Activated B cell treated with CpG ODN at 0.5 μM for 24 hours (primary cell): ENCODE results near the gene FFAR4. TPM values are rescaled to one million over a fixed set of nuclear protein-coding genes. Genes with fewer than 3 reads are reported as not detected.

Experiments
- ATAC-seq: fragments of 200-7000 bp; cut with Tn5 transposase; one replicate; pipeline ENCODE4 v1.10.0; 2021; ENCODE audit warnings: low read depth, mild to moderate bottlenecking, moderate library complexity
- CTCF ChIA-PET: fragments of 350-600 bp; sonication (Branson Sonifier 250); formaldehyde crosslinking; loops from one replicate; lab custom pipeline; 2021; ENCODE audit warnings: antibody characterized with exemption; lab: Charles Lee
- POLR2A ChIA-PET: fragments of 350-600 bp; sonication (Branson Sonifier 250); formaldehyde crosslinking; loops from one replicate; lab custom pipeline; 2021; ENCODE audit warnings: antibody characterized with exemption; lab: Charles Lee
- DNase-seq: peaks from one replicate; pipeline ENCODE4 v3.0.0; 2022
- H3K27ac Mint-ChIP-seq: one replicate; pipeline ENCODE4 v1.8.0; 2020; ENCODE audit warnings: mixed read lengths
- H3K27me3 Mint-ChIP-seq: one replicate; pipeline ENCODE4 v1.8.0; 2021; ENCODE audit warnings: mixed read lengths
- H3K36me3 Mint-ChIP-seq: one replicate; pipeline ENCODE4 v1.8.0; 2021; ENCODE audit warnings: low read depth, mixed read lengths
- H3K4me1 Mint-ChIP-seq: one replicate; pipeline ENCODE4 v1.8.0; 2021; ENCODE audit warnings: mixed read lengths
- H3K4me3 Mint-ChIP-seq: one replicate; pipeline ENCODE4 v1.8.0; 2020; ENCODE audit warnings: mild to moderate bottlenecking, mixed read lengths
- H3K9me3 Mint-ChIP-seq: one replicate; pipeline ENCODE4 v1.8.0; 2020; ENCODE audit warnings: mixed read lengths
- intact Hi-C: fragments of 100-400 bp; cut with micrococcal nuclease; formaldehyde crosslinking; loops from one replicate; pipeline ENCODE4 v1.15.1; 2024
- total RNA-seq: library from RNA; stranded (reverse); gene quantifications from 2 replicates; pipeline ENCODE4 v1.2.3, GENCODE V29; 2022
- TF ChIP-seq, protein P1 (sequence below): fragments of 200-600 bp; IDR thresholded peaks from one replicate; pipeline ENCODE4 v1.8.0; 2022; ENCODE audit warnings: antibody characterized with exemption, mild to moderate bottlenecking

The FFAR4 gene
- total RNA-seq, 1 donor from 2014 or later, result not detected

DNA sequence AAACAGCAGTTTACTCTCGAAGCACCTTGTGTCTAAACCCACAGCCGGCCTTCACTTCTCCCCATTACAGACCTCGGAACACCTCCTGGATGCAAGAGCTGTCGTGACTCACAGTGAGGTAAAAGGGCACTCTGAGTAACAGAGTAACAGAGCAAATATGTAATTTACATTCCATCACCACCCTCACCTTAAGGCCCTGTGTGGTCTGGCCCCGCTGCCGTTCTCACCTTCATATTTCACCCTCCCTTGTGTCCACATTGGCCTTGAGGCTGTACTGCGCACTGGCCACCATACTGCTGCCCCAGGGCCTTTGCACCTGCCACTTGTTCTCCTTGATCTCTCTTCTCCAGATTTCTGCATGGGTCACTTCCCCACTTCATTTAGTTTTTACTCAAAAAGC is 12.6 kb downstream of the FFAR4 start:
- DNase-seq (no peak), ATAC-seq (no peak)
- intact Hi-C loops, result no loop called here
- Mint-ChIP-seq H3K27ac (no peak overlapping the region), H3K36me3 (no peaks in the 10 kb centered on the region), H3K4me1 (no peaks in the 10 kb centered on the region), H3K27me3 (peaks cover 10% of the 10 kb centered on the region), H3K9me3 (peaks cover 12% of the 10 kb centered on the region), H3K4me3 (no peak overlapping the region)
- ChIA-PET POLR2A (no interaction called here), CTCF (no interaction called here)
- TF ChIP-seq, protein P1, sequence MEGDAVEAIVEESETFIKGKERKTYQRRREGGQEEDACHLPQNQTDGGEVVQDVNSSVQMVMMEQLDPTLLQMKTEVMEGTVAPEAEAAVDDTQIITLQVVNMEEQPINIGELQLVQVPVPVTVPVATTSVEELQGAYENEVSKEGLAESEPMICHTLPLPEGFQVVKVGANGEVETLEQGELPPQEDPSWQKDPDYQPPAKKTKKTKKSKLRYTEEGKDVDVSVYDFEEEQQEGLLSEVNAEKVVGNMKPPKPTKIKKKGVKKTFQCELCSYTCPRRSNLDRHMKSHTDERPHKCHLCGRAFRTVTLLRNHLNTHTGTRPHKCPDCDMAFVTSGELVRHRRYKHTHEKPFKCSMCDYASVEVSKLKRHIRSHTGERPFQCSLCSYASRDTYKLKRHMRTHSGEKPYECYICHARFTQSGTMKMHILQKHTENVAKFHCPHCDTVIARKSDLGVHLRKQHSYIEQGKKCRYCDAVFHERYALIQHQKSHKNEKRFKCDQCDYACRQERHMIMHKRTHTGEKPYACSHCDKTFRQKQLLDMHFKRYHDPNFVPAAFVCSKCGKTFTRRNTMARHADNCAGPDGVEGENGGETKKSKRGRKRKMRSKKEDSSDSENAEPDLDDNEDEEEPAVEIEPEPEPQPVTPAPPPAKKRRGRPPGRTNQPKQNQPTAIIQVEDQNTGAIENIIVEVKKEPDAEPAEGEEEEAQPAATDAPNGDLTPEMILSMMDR, result no peak

DNA sequence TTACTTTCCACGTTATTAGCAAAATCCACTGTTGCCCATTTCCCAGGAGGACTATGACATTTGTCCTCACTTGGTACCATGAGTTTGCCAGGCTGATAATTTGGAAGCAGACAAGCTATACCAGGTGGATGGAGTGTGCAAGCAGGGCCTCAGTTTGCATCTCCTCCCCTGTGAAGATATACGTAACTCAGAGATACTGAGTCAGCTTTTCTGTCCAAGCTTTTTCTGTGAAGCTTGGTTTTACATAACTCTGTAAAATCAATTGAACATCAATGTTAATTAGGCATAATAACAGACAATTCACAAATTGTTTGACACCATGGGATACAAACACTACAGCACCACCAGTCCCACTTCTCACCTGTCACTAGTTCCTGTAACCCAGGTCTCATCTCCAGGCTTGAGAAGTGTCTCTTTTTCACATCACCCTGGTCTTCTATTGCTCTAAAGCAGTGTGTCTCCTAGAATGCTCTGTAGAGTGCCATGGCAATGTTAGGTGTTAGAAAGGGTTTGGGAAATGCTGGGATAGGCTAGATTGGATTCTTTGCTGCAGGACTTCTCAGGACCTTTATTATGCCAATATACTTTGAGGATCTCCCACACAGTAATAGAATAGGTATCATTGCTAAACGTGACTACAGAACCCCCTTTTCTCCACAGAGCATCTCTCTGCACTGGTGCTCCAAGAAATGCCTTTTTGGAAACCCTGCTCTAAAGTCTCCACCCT is 13.7 kb downstream of the FFAR4 start:
- Mint-ChIP-seq H3K27ac (no peak overlapping the region), H3K4me1 (no peaks in the 10 kb centered on the region), H3K9me3 (peaks cover 12% of the 10 kb centered on the region), H3K27me3 (peaks cover 10% of the 10 kb centered on the region), H3K4me3 (no peak overlapping the region), H3K36me3 (no peaks in the 10 kb centered on the region)
- TF ChIP-seq, protein P1, result no peak
- ATAC-seq, result no peak
- intact Hi-C loops, result no loop called here
- no peak for DNase-seq
- POLR2A ChIA-PET, result no interaction called here
- CTCF ChIA-PET, result no interaction called here

DNA sequence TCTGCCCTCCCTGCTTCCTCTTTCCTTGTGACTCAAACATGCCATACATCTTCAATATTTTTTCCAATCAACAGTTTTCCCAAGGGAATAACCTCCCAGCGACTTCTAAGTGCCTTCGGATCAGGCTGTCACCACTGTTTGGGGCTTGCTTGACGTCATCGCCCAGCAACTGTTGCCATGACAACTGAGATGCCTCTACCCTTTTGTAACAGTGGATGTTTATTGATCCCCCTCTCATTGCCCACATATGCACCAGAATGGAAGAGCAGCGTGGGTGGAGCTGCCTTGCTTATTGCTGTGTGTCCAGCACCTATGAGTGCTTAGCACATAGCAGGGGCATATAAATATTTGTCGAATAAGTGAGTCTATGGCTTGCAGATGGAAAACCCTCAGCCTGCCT is 14.4 kb downstream of the FFAR4 start:
- Mint-ChIP-seq H3K27me3 (peaks cover 10% of the 10 kb centered on the region), H3K4me1 (no peaks in the 10 kb centered on the region), H3K4me3 (no peak overlapping the region), H3K9me3 (peaks cover 12% of the 10 kb centered on the region), H3K27ac (no peak overlapping the region), H3K36me3 (no peaks in the 10 kb centered on the region)
- TF ChIP-seq, protein P1, result no peak
- POLR2A ChIA-PET, result no interaction called here
- intact Hi-C loops, result no loop called here
- CTCF ChIA-PET, result no interaction called here
- ATAC-seq, result no peak
- no peak for DNase-seq

DNA sequence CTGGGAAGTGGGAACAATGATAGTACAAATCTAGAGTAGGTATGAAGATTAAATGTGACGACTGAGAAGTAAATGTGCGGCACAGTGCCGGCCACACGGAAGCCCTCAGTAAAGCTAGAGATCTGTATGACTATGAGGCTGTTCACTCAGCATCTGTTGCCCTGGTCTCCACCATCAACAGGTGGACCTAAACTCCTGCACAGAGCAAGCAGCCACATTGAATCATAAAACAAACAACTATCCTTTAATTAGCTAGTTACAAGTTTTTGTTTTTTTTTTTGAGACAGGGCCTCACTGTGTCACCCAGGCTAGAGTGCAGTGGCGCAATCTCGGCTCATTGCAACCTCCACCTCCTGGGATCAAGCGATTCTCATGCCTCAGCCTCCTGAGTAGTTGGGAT is 18.0 kb downstream of the FFAR4 start:
- no peak overlapping the region for H3K4me3 Mint-ChIP-seq
- ATAC-seq, result no peak
- no peaks in the 10 kb centered on the region for H3K4me1 Mint-ChIP-seq
- H3K27me3 Mint-ChIP-seq, result peaks cover 9% of the 10 kb centered on the region
- CTCF ChIA-PET, result no interaction called here
- TF ChIP-seq, protein P1, result no peak
- DNase-seq, result no peak
- H3K9me3 Mint-ChIP-seq, result peaks cover 8% of the 10 kb centered on the region
- no peaks in the 10 kb centered on the region for H3K36me3 Mint-ChIP-seq
- intact Hi-C loops, result no loop called here
- POLR2A ChIA-PET, result no interaction called here
- no peak overlapping the region for H3K27ac Mint-ChIP-seq

DNA sequence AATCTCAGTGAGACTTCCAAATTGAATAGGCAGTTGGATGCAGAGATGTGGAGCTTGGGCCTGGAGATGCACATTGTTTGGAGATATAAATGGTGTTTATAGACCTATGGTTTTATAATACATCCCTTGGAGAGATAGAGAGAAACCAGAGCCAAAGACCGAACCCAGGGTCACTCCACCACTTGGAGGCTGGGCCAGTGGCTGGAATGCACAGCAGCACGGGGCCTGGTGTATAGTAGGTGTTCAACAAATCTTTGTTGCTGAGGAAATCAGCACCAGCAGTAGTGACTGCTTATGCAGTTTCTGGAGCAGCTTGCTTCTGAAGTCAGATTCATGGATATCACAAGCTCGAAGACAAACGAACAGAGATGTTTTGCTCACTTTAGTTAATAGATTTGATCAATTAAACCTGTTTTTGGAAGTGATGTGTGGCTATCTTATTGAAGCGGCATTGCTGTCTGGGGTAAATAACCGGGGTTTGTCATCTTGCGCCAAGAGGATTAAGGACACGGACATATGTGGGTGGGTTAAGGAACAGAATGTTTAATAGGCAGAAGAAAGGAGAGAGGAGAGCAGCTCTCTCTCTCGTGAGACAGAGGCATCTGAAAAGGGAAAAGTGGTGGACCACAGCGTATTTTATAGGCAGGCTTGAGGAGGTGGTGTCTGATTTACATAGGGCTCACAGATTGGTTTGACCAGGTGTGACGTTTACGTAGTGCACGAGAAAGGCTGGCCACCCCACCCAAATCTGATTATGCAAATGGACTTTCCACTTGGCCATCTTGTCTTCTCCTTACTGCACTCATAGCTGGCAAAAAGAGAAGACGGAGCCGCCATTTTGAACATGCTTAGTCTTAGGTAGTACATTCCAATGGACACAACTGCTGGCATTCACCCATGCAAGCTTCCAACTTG is 23.4 kb downstream of the FFAR4 start:
- H3K4me1 Mint-ChIP-seq, result no peaks in the 10 kb centered on the region
- ChIA-PET POLR2A (no interaction called here), CTCF (no interaction called here)
- intact Hi-C loops, result no loop called here
- H3K27me3 Mint-ChIP-seq, result peaks cover 5% of the 10 kb centered on the region
- no peaks in the 10 kb centered on the region for H3K9me3 Mint-ChIP-seq
- no peak for ATAC-seq
- TF ChIP-seq, protein P1, result no peak
- no peaks in the 10 kb centered on the region for H3K36me3 Mint-ChIP-seq
- H3K4me3 Mint-ChIP-seq, result no peak overlapping the region
- no peak for DNase-seq
- no peak overlapping the region for H3K27ac Mint-ChIP-seq
